ENCODE results near the gene ASCL5. TPM values are rescaled to one million over a fixed set of nuclear protein-coding genes. Genes with fewer than 3 reads are reported as not detected.

ASCL5 gene
- polyA plus RNA-seq, 3 donors = not detected

DNA sequence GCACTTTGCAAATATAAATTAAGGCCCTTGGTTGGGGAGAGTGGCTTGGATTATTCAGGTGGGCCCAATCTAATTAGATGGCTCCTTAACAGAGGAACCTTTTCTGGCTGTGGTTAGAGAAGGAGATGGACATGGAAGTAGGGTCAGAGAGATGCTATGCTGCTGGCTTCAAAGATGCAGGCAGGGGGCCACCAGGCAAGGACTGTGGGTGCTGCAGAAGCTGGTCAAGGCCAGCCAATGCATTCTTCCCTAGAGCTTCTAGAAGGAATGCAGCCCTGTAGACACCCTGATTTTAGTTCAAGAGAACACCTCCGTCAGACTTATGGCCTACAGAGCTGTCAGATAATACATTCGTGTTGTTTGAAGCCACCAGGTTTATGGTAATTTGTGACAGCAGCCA, 31.0 kb upstream of the ASCL5 start:
- Mint-ChIP-seq H3K36me3 (no peaks in the 10 kb centered on the region), H3K27ac (peak overlapping the region in 2 of 7 donors; percentile 62), H3K27me3 (ENCODE audit: low read depth in 3 of 3) (peaks cover 0 to 7% (median 0%) of the 10 kb centered on the region in 3 donors), H3K4me3 (no peak overlapping the region), H3K9me3 (peaks cover 0 to 5% (median 0%) of the 10 kb centered on the region in 7 donors), H3K4me1 (peaks cover 14% of the 10 kb centered on the region)
- no CpG with 5 or more reads among the region's 2 CpGs for WGBS (ENCODE audit: insufficient coverage)
- Histone ChIP-seq H3K36me3 (replicated peaks in 1 of 2; ENCODE audit: control insufficient read depth in 1 of 2, insufficient read depth in 2 of 2, low read length in 2 of 2) (no peaks in the 10 kb centered on the region), H3K27me3 (ENCODE audit: control insufficient read depth in 2 of 2, insufficient read depth in 2 of 2, low read length in 2 of 2) (no peaks in the 10 kb centered on the region), H4K20me1 (ENCODE audit: insufficient read depth, low read length) (no peaks in the 10 kb centered on the region), H3K79me2 (ENCODE audit: insufficient read depth, low read length) (peaks cover 3% of the 10 kb centered on the region), H2AFZ (ENCODE audit: insufficient read depth, low read depth, low read length, poor library complexity, severe bottlenecking) (no peak overlapping the region), H3K9ac (ENCODE audit: insufficient read depth, low read length, poor library complexity, severe bottlenecking) (no peak overlapping the region), H3K27ac (ENCODE audit: low read depth in 1 of 2, low read length in 2 of 2) (no peak overlapping the region), H3K4me3 (replicated peaks in 1 of 3; ENCODE audit: low read depth in 2 of 3, low read length in 3 of 3) (no peak overlapping the region), H3K4me1 (ENCODE audit: control insufficient read depth in 1 of 2, insufficient read depth in 2 of 2, low read length in 2 of 2) (peaks cover 14 to 17% of the 10 kb centered on the region in 2 donors), H3K9me3 (replicated peaks in 1 of 2; ENCODE audit: control insufficient read depth in 1 of 2, insufficient read depth in 1 of 2, low read length in 2 of 2) (no peaks in the 10 kb centered on the region), H3K4me2 (replicated peaks; ENCODE audit: extremely low read depth, low read length, poor library complexity, severe bottlenecking) (no peak overlapping the region)
- no peak for DNase-seq
- TF ChIP-seq, protein P1, sequence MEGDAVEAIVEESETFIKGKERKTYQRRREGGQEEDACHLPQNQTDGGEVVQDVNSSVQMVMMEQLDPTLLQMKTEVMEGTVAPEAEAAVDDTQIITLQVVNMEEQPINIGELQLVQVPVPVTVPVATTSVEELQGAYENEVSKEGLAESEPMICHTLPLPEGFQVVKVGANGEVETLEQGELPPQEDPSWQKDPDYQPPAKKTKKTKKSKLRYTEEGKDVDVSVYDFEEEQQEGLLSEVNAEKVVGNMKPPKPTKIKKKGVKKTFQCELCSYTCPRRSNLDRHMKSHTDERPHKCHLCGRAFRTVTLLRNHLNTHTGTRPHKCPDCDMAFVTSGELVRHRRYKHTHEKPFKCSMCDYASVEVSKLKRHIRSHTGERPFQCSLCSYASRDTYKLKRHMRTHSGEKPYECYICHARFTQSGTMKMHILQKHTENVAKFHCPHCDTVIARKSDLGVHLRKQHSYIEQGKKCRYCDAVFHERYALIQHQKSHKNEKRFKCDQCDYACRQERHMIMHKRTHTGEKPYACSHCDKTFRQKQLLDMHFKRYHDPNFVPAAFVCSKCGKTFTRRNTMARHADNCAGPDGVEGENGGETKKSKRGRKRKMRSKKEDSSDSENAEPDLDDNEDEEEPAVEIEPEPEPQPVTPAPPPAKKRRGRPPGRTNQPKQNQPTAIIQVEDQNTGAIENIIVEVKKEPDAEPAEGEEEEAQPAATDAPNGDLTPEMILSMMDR (IDR thresholded peaks at IDR 0.05) = no peak
- intact Hi-C loops (cut with micrococcal nuclease) = no loop called here

DNA sequence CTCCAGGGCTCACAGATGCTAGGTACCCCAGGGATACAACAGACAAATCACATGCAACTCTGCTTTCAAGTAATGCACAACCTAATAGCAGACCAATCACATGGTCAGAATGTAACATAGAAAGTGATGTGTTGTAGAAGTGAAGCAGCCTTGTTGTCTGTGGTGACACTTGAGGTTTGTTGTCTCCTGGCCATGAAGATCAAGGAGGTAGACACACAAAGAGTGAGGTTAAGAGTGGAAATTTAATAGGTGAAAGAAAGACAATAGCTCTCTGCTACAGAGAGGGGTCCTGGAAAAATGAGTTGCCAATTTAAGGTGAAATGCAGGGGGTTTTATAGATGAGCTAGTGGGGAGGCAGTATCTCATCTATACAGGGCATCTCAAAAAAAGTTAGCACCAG, 29.8 kb upstream of the ASCL5 start:
- no peak overlapping the region for H3K27ac Mint-ChIP-seq
- Histone ChIP-seq H3K79me2 (ENCODE audit: insufficient read depth, low read length) (peaks cover 3% of the 10 kb centered on the region), H3K36me3 (replicated peaks in 1 of 2; ENCODE audit: control insufficient read depth in 1 of 2, insufficient read depth in 2 of 2, low read length in 2 of 2) (peaks cover 0 to 3% of the 10 kb centered on the region in 2 donors), H4K20me1 (ENCODE audit: insufficient read depth, low read length) (no peaks in the 10 kb centered on the region), H3K4me2 (replicated peaks; ENCODE audit: extremely low read depth, low read length, poor library complexity, severe bottlenecking) (no peak overlapping the region), H2AFZ (ENCODE audit: insufficient read depth, low read depth, low read length, poor library complexity, severe bottlenecking) (no peak overlapping the region), H3K4me3 (replicated peaks in 1 of 3; ENCODE audit: low read depth in 2 of 3, low read length in 3 of 3) (no peak overlapping the region), H3K9me3 (replicated peaks in 1 of 2; ENCODE audit: control insufficient read depth in 1 of 2, insufficient read depth in 1 of 2, low read length in 2 of 2) (no peaks in the 10 kb centered on the region), H3K27me3 (ENCODE audit: control insufficient read depth in 2 of 2, insufficient read depth in 2 of 2, low read length in 2 of 2) (no peaks in the 10 kb centered on the region), H3K4me1 (ENCODE audit: control insufficient read depth in 1 of 2, insufficient read depth in 2 of 2, low read length in 2 of 2) (peaks cover 14 to 17% of the 10 kb centered on the region in 2 donors), H3K9ac (ENCODE audit: insufficient read depth, low read length, poor library complexity, severe bottlenecking) (no peak overlapping the region), H3K27ac (ENCODE audit: low read depth in 1 of 2, low read length in 2 of 2) (no peak overlapping the region)
- intact Hi-C loops (cut with micrococcal nuclease) = no loop called here
- TF ChIP-seq, protein P1 (IDR thresholded peaks at IDR 0.05) = no peak
- H3K36me3 Mint-ChIP-seq = no peaks in the 10 kb centered on the region
- peaks cover 0 to 7% (median 0%) of the 10 kb centered on the region in 3 donors for H3K27me3 Mint-ChIP-seq (ENCODE audit: low read depth in 3 of 3)
- DNase-seq = no peak
- H3K4me3 Mint-ChIP-seq = no peak overlapping the region
- peaks cover 0 to 5% (median 0%) of the 10 kb centered on the region in 7 donors for H3K9me3 Mint-ChIP-seq
- peaks cover 16% of the 10 kb centered on the region for H3K4me1 Mint-ChIP-seq

Measured in CD14-positive monocyte (primary cell).